OCI-LY7 (cell line): ENCODE results near the gene CD99.

Experiments
- EZH2phosphoT487 ChIP-seq: fragments of 200-600 bp; sonication (generic); IDR thresholded peaks from 2 replicates; pipeline ENCODE4 v1.6.1; 2018; ENCODE audit warnings: low read depth, borderline replicate concordance, mild to moderate bottlenecking, mixed run types, antibody characterized with exemption, low read length, moderate library complexity, mixed read lengths
- TF ChIP-seq, protein P1 (sequence below): fragments of 200-600 bp; sonication (generic); conservative IDR thresholded peaks from 2 replicates; pipeline ENCODE4 v1.5.1; 2014; ENCODE audit warnings: mild to moderate bottlenecking, antibody characterized with exemption, low read length, moderate library complexity, mixed read lengths

DNA sequence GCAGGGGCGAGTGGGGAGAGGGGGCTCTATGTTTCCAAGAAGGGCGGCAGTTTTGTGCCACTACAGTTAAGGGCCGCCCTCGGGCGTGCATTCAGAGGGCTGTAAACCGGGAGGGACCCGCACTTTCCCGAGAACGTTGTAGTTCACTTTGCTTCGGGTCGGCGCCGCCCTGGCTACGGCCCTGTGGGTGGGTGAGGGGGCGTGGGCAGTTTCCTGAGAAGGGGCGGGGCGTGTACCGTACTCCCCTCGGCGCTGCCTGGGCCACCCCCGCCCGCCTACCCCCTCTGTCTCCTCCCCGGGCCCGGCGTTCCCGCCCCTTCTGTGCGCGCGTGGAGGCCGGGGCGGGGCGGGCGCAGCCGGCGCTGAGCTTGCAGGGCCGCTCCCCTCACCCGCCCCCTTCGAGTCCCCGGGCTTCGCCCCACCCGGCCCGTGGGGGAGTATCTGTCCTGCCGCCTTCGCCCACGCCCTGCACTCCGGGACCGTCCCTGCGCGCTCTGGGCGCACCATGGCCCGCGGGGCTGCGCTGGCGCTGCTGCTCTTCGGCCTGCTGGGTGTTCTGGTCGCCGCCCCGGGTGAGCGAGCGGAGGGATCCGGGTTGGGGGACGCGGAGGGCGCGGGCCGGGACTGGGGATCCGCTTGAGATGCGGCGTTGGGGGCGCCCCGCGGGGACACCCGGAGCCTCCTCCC lies at the start of gene CD99:
- TF ChIP-seq, protein P1, sequence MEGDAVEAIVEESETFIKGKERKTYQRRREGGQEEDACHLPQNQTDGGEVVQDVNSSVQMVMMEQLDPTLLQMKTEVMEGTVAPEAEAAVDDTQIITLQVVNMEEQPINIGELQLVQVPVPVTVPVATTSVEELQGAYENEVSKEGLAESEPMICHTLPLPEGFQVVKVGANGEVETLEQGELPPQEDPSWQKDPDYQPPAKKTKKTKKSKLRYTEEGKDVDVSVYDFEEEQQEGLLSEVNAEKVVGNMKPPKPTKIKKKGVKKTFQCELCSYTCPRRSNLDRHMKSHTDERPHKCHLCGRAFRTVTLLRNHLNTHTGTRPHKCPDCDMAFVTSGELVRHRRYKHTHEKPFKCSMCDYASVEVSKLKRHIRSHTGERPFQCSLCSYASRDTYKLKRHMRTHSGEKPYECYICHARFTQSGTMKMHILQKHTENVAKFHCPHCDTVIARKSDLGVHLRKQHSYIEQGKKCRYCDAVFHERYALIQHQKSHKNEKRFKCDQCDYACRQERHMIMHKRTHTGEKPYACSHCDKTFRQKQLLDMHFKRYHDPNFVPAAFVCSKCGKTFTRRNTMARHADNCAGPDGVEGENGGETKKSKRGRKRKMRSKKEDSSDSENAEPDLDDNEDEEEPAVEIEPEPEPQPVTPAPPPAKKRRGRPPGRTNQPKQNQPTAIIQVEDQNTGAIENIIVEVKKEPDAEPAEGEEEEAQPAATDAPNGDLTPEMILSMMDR = no peak
- no peak for TF ChIP-seq EZH2phosphoT487
